Stimulated activated CD8-positive, alpha-beta memory T cell treated with anti-CD3 and anti-CD28 coated beads, Interleukin-7, amount 100 ng/mL, for 4 hours (primary cell): ENCODE measurements around the gene ODAPH.
"Not testable (repeated sequence)": the region's sequence is repeated elsewhere in the genome, so short reads cannot be mapped to it uniquely, and the experiment has no call there.

Source experiments
- DNase-seq, 2 donors: peaks; one replicate each; pipeline ENCODE4 v3.0.0-alpha.2; 2020; ENCODE audit warnings: low read depth in 2 of 2

The ODAPH gene

GRCh38 chr4:75555294-75556164 lies at the start of gene ODAPH:
Gene ODAPH (plus strand): TSS chr4:75556066. CDS start chr4:75556083, 17 bp downstream.
- DNase-seq, result peak in 1 of 2 donors; percentile 5

GRCh38 chr4:75509592-75509991 lies 46.3 kb upstream of the ODAPH start:
- DNase-seq, result not testable (repeated sequence)

- no peak for DNase-seq
Observed at GRCh38 chr4:75511841-75512240, 44.0 kb upstream of the ODAPH start.

- DNase-seq, result no peak
Observed at GRCh38 chr4:75512386-75513211, 43.3 kb upstream of the ODAPH start.

GRCh38 chr4:75513526-75514130 lies 42.2 kb upstream of the ODAPH start:
- no peak for DNase-seq

GRCh38 chr4:75514131-75514948 lies 41.5 kb upstream of the ODAPH start, which contains the start of the genes RCHY1 and THAP6:
Gene RCHY1 (minus strand): TSS chr4:75514403. CDS start chr4:75514286, 117 bp downstream.
Gene THAP6 (plus strand): TSS chr4:75514473. CDS start chr4:75515453, 980 bp downstream.
- DNase-seq, result peak; percentile 83 to 86

GRCh38 chr4:75514949-75515612 lies 40.8 kb upstream of the ODAPH start:
- DNase-seq, result no peak

GRCh38 chr4:75516144-75516543 lies 39.7 kb upstream of the ODAPH start:
- no peak for DNase-seq

- not testable (repeated sequence) for DNase-seq
Observed at GRCh38 chr4:75519452-75519851, 36.4 kb upstream of the ODAPH start.

GRCh38 chr4:75525086-75525485 lies 30.8 kb upstream of the ODAPH start:
- no peak for DNase-seq

GRCh38 chr4:75525910-75526309 lies 30.0 kb upstream of the ODAPH start:
- DNase-seq, result no peak

- no peak for DNase-seq
Observed at GRCh38 chr4:75527482-75527881, 28.4 kb upstream of the ODAPH start.

- DNase-seq, result no peak
Observed at GRCh38 chr4:75530556-75531322, 25.1 kb upstream of the ODAPH start.

GRCh38 chr4:75531536-75532143 lies 24.2 kb upstream of the ODAPH start:
- DNase-seq, result not testable (repeated sequence)

- DNase-seq, result not testable (repeated sequence)
Observed at GRCh38 chr4:75533339-75533887, 22.5 kb upstream of the ODAPH start.

- DNase-seq, result not testable (repeated sequence)
Observed at GRCh38 chr4:75533926-75534325, 21.9 kb upstream of the ODAPH start.

- DNase-seq, result not testable (repeated sequence)
Observed at GRCh38 chr4:75537308-75537707, 18.6 kb upstream of the ODAPH start.

- no peak for DNase-seq
Observed at GRCh38 chr4:75542824-75543223, 13.0 kb upstream of the ODAPH start.

- not testable (repeated sequence) for DNase-seq
Observed at GRCh38 chr4:75544220-75544619, 11.6 kb upstream of the ODAPH start.
